ENCODE data around the gene ACYP2.

Gene ACYP2

DNA sequence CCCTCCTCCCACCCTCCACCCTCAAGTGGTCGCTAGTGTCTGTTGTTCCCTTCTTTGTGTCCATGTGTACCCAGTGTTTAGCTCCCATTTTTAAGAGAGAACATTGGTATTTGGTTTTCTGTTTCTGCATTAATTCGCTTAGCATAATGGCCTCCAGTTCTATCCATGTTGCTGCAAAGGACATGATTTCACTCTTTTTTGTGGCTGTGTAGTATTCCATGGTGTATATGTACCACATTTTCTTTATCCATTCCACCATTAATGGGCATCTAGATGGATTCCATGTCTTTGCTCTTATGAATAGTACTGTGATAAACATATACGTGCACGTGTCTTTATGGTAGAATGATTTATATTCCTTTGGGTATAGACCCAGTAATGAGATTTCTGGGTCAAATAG is 97.7 kb downstream of the ACYP2 start:
- H3K4me3 ChIP-seq (ENCODE audit: low read depth, low read length): no peak overlapping the region
- TF ChIP-seq, protein P1, sequence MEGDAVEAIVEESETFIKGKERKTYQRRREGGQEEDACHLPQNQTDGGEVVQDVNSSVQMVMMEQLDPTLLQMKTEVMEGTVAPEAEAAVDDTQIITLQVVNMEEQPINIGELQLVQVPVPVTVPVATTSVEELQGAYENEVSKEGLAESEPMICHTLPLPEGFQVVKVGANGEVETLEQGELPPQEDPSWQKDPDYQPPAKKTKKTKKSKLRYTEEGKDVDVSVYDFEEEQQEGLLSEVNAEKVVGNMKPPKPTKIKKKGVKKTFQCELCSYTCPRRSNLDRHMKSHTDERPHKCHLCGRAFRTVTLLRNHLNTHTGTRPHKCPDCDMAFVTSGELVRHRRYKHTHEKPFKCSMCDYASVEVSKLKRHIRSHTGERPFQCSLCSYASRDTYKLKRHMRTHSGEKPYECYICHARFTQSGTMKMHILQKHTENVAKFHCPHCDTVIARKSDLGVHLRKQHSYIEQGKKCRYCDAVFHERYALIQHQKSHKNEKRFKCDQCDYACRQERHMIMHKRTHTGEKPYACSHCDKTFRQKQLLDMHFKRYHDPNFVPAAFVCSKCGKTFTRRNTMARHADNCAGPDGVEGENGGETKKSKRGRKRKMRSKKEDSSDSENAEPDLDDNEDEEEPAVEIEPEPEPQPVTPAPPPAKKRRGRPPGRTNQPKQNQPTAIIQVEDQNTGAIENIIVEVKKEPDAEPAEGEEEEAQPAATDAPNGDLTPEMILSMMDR (IDR thresholded peaks at IDR 0.05; ENCODE audit: low read depth, low read length, missing control alignments): no peak
- DNase-seq (ENCODE audit: low read depth): no peak

DNA sequence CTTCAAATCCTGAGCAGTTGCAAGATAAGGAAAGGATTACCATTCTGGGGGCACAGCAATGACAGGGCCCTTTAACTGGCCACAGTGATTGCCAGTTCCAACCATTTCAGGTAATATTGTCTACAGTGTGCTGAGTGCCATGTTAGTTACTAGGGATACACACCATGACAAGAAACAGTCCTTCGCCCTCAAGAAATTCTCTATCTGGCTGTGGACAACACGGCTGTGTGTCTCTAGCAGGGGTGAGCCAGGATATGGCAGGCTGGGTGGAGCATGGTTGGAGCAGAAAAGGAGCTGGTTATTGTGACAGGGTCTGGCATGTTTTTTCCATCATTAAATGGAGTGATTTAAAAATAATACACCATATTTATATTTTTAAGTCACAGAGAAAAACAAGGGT is 109.6 kb downstream of the ACYP2 start:
- TF ChIP-seq, protein P1 (IDR thresholded peaks at IDR 0.05; ENCODE audit: low read depth, low read length, missing control alignments): no peak
- no peak for DNase-seq (ENCODE audit: low read depth)
- H3K4me3 ChIP-seq (ENCODE audit: low read depth, low read length): no peak overlapping the region

DNA sequence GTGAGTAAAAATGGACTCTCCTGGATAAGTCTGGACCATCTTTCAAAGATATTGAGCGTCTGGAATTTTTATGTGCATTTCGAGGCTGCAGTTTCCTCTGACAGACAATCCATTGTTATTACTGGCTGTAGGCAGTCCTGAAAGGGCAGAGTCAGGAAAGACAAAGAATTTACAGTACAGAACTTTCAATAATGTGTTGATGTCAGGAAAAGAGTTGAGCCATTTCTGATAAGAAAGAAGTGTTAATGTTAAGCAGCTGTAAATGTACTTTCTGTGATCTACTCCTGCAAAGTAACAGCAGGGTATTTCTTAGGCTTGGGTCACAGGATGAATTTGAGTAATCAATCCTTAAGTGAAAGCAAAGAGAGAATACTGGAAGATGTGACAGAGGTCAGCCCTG is 110.8 kb downstream of the ACYP2 start:
- TF ChIP-seq, protein P1 (IDR thresholded peaks at IDR 0.05; ENCODE audit: low read depth, low read length, missing control alignments): no peak

DNA sequence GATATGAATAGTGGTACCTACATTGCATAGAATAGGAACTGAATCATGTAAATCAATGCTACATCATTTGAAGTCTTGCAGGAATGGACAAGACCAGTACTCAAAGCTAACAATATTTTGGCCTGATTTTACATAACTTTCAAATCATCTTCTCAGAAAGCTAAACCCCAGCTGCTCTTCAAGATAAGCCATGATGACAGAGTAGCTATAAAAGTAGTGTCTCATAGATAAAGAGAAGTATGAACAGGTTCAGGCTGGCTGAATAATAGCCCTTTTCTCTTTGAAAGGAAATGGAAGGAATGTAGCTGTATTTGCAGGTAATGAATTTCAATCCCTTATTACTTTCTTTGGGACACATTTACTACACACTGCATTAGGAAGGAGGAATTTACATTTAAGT is 112.4 kb downstream of the ACYP2 start:
- TF ChIP-seq, protein P1 (IDR thresholded peaks at IDR 0.05; ENCODE audit: low read depth, low read length, missing control alignments): no peak

More for the DNA sequence above, 110.8 kb downstream of the ACYP2 start:
- H3K4me3 ChIP-seq (ENCODE audit: low read depth, low read length): no peak overlapping the region
- DNase-seq (ENCODE audit: low read depth): no peak

DNA sequence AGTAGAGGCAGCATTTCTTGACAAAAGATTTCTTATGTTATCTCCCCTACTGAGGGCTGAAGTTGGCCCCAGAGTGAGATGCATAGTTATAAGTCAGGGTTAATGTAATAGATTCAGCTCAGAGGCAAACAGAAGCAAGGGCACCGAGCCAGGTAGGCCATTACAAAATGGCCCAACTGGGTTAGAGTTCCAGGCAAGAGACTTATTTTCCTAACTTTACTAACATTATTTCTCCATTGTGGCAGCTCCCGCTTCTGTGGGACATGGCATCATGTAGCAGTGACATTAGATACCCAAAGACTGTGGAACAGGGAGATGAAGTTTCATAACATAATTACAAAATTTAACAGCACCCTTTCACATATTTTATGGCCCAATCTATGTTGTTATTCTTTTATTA is 113.5 kb downstream of the ACYP2 start:
- TF ChIP-seq, protein P1 (IDR thresholded peaks at IDR 0.05; ENCODE audit: low read depth, low read length, missing control alignments): no peak
- no peak for DNase-seq (ENCODE audit: low read depth)
- H3K4me3 ChIP-seq (ENCODE audit: low read depth, low read length): no peak overlapping the region

More for the DNA sequence above, 112.4 kb downstream of the ACYP2 start:
- no peak for DNase-seq (ENCODE audit: low read depth)
- no peak overlapping the region for H3K4me3 ChIP-seq (ENCODE audit: low read depth, low read length)

DNA sequence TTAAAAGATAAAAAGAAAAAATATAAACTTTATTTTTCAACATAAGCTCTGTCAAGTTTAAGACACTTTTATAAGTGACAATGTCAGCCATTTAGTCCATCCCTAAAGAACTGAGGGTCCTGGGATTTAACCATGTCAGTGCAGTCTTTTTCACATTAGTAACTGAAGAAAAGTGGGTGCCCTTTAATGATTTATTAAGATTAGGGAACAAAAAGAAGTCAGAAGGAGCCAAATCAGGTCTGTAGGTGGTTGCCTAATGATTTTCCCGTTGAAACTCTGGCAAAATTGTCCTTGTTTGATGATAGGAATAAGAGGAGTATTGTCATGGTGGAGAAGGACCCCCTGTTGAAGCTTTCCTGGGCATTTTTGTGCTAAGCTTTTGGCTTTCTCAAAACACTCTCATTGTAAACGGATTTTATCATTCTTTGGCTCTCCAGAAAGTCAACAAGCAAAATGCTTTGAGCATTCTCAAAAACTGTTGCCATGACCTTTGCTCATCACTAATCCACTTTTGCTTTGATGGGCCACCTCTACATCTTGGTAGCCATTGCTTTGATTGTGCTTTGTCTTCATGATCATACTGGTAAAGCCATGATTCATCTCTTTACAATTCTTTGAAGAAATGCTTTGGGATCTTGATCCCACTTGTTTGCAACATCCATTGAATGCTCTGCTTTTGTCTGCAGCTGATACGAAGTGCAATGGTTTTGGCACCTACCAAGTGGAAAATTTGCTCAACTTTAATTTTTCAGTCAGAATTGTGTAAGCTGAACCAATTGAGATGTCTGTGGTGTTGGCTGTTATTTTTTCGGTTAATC is 118.6 kb downstream of the ACYP2 start:
- H3K4me3 ChIP-seq (ENCODE audit: low read depth, low read length): no peak overlapping the region
- DNase-seq (ENCODE audit: low read depth): no peak
- TF ChIP-seq, protein P1 (IDR thresholded peaks at IDR 0.05; ENCODE audit: low read depth, low read length, missing control alignments): no peak

DNA sequence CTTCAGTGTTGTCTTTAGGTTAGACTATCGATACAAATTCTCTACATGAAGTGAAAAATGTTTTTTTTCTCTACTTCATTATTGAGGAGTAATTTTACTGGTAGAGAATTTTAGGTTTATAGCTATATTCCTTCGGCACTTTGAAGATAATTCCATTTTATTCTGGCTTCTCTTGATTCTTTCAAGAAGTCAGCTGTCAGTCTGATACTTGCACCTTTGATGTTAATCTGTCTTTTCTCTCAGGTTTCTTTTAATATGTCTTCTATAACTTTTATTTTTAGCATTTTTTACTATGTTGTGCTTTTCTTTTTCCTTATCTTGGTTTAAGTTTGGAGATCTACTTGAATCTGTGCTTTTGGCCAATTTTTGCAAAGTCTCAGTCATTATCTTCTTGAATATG is 122.0 kb downstream of the ACYP2 start:
- DNase-seq (ENCODE audit: low read depth): no peak
- TF ChIP-seq, protein P1 (IDR thresholded peaks at IDR 0.05; ENCODE audit: low read depth, low read length, missing control alignments): no peak

More for the DNA sequence above, 122.0 kb downstream of the ACYP2 start:
- H3K4me3 ChIP-seq (ENCODE audit: low read depth, low read length): no peak overlapping the region
